Adrenal gland (tissue), 5 donors: ENCODE data around the gene HEBP1.

ENCODE experiments used
- CTCF ChIP-seq, 6 experiments: fragments of 450-650 bp in 4 of 6; fragments of 200-600 bp in 2 of 6; sonication (generic) in 1 of 6; IDR thresholded peaks; 1 replicate in 5 of 6; 2 replicates in 1 of 6; pipeline versions ENCODE4 v1.5.1 to v1.8.0; 2016 to 2021; ENCODE audit warnings: antibody characterized with exemption in 6 of 6, mild to moderate bottlenecking in 2 of 6, moderate library complexity in 1 of 6
- POLR2A ChIP-seq, 2 donors: fragments of 450-650 bp; IDR thresholded peaks; one replicate each; pipeline ENCODE4 v1.6.1; 2017; ENCODE audit warnings: antibody characterized with exemption in 2 of 2, mild to moderate bottlenecking in 2 of 2, moderate library complexity in 1 of 2
- donor health status: DM: no; HTN: no; CAD: no.

DNA sequence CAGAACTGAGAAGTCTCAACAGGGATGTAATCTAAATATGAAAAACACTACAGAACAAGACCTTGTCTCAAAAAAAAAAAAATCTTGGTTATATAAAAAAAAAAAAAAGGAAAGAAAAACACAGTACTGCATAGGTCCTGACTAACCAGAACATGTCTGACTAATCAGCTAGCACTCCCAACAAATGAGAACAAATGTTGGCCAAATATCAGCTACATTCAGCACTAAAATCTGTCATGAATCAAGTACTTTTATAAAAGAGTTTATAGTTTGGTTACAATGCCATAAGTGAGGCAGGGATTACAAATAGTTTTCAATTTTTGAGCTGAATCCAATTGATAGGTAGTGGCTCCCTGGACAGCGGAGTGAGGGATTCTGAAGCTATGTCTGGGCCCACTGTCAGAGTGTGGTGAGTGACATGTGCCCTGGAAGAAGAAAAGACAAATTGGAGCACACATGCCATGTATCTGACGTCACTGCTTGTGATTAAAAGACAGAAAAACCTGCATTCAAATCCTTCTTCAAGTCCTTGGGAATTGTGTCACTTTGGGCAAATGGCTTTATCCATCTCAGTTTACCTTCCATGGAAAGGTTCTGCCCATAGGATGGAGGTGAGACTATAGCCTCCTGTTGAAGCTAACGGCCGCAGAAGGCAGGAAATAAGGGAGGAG is 38.6 kb upstream of the HEBP1 start:
- no peak for TF ChIP-seq CTCF (IDR thresholded peaks at IDR 0.05)
- TF ChIP-seq POLR2A (IDR thresholded peaks at IDR 0.05): no peak
